GM13977 (cell line): ENCODE data around the gene EEF1A2.

Source experiments
- DNase-seq: peaks from one replicate; pipeline ENCODE4 v3.0.0; 2012; ENCODE audit warnings: low spot score
- in situ Hi-C: fragments of 300-500 bp; cut with MboI; formaldehyde crosslinking; loops from one replicate; pipeline ENCODE4 v1.12.0; 2022; ENCODE audit warnings: low sequenced_read_pairs, low pct_unique_long_range_greater_than_20kb, mixed read lengths, inconsistent platforms; ENCODE audit not compliant: unreplicated experiment
- TF ChIP-seq, protein P1 (sequence below): IDR thresholded peaks from 2 replicates; pipeline ENCODE4 v1.5.1; 2012; ENCODE audit warnings: mild to moderate bottlenecking, control low read depth; ENCODE audit not compliant: insufficient read depth; ENCODE audit errors: extremely low read depth, missing control alignments

The EEF1A2 gene

DNA sequence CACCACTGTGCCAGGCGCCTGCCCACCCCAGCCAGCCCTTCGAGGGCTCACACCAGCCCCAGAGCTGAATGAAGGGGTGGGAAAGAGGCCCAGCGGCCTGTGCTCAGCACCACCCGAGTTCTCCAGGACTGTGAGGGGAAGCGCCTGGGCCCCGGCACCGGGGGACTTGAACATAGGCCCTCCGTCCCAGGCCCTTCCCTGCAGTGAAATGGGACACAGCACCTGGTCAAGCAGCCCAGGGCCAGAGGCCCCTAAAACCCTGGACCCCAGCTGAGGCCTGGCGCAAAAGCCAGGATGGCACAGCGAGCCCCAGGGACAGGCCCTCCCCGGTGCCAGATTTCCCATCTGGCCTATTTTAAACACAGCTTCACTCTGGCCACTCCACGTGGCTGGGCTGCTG is 30.5 kb downstream of the EEF1A2 start:
- DNase-seq: no peak
- TF ChIP-seq, protein P1, sequence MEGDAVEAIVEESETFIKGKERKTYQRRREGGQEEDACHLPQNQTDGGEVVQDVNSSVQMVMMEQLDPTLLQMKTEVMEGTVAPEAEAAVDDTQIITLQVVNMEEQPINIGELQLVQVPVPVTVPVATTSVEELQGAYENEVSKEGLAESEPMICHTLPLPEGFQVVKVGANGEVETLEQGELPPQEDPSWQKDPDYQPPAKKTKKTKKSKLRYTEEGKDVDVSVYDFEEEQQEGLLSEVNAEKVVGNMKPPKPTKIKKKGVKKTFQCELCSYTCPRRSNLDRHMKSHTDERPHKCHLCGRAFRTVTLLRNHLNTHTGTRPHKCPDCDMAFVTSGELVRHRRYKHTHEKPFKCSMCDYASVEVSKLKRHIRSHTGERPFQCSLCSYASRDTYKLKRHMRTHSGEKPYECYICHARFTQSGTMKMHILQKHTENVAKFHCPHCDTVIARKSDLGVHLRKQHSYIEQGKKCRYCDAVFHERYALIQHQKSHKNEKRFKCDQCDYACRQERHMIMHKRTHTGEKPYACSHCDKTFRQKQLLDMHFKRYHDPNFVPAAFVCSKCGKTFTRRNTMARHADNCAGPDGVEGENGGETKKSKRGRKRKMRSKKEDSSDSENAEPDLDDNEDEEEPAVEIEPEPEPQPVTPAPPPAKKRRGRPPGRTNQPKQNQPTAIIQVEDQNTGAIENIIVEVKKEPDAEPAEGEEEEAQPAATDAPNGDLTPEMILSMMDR: no peak
- in situ Hi-C loops: no loop called here

DNA sequence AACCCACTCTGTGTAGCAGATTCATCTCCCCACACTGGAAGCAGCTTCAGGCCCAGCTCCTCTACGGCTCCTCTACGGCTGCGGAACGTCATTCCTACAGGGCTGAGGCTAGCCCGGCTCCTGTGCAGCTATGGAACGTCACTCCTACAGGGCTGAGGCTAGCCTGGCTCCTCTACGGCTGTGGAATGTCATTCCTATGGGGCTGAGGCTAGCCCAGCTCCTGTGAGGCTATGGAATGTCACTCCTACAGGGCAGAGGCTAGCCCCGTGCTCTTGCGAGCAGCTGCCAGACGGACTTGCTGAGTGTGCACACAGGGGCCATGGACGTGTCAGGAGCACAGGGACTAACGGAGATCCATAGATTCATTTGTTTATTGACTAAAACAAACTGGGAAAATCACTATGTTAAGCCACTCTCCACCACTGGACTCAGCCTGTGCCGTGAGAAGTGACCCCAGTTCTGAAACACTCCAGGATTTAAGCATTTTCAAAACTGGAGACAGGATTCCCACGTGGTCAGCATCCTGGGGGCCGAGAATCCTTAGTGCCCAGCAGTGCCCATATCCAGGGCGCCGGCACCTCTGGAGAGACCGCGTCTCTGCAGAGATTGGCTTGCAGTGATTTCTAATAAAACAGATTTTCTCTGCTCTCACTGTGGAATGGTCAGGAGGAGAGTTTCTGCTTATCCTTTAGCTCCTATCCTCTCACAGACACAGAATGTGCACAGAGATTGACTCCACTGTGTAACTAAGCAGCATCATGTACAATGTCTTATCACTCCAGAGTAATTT is 31.4 kb downstream of the EEF1A2 start:
- TF ChIP-seq, protein P1: no peak
- in situ Hi-C loops: no loop called here

DNA sequence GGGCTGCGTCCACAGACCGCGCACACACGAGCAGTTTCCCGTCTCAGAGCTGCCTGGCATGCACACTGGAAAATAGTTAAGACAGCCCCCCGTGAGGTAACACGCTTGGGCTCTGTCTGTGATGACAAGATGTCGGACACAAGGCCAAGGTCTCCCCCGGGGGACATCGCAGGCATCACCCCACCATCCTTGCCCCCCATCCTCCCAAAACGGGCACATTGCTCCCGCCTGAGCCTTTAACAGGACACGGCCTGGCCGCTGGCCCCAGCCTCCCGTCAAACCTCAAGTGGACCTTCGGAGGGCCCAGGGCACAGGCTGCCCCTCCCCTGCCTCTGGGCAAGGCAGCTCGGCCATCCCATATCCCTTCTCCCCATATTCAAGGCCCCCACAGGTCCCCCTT is 32.0 kb downstream of the EEF1A2 start:
- DNase-seq: no peak
- in situ Hi-C loops: no loop called here
- TF ChIP-seq, protein P1: no peak

More for the DNA sequence above, 31.4 kb downstream of the EEF1A2 start:
- no peak for DNase-seq

DNA sequence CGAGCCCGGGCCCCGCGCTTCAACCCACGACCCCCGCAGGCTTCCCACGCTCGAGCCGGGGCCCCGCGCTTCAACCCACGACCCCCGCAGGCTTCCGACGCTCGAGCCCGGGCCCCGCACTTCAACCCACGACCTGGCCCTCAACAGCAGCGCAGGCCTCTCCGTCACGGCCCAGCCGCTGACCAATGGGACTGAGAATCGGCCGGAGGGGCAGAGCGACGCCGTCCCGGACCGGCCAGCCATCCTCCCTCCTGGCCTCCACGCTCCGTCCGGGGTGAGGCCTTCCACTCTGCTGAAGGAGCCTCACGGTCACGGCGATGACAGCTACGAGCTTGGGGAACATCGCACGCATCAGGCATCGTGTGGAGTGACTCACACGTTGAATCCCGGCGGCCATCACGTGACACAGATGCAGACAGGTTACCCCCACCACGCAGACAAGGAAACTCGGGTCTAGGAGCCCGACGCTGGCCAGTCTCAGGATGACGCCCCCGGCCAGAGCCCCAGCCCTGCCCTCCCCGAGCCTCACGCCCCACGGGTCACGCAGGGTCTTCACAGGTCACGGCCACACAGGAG is 32.5 kb downstream of the EEF1A2 start:
- TF ChIP-seq, protein P1: no peak
- in situ Hi-C loops: no loop called here
- no peak for DNase-seq

DNA sequence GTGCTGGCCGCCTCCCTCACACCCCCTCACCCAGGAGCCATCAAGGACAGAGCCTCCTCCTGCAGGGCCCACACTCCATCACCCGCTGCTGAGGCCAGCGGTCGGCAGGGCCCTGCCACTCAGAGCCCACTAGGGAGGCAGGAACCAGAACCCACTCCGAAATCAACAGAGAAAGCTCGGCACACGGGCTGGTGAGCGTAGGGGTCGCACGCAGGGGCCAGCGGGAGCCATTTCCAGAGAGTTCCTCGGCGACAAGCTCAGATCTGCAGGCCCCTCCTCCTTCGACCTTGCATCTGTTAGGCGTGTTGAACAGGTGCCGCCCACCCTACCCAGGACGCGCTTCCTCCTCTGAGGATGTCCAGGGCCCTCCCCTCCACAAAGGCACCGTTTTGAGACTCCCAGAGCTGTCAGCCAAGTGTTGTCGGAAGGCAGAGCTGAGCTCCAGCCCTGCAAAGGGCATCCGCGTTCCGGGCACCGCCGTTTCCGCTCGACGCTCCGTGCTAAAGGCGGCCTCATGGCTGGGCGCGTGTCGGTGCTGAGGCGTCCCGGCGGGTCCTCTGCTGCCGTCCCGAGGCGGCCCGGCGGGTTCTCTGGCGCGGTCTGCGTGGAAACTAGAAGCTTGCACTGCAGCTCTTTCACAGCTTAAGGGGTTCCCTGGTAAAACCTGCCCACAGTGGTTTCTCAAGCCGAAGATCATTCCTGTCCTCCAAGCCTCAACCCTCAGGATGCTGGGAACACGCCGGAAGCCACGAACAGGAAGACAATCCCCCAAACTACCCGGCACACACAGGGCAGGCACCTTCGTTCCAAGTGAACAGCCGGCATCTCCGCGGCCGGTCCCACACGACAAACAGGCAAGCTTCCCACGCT is 33.3 kb downstream of the EEF1A2 start:
- TF ChIP-seq, protein P1: no peak
- no peak for DNase-seq
- in situ Hi-C loops: no loop called here

DNA sequence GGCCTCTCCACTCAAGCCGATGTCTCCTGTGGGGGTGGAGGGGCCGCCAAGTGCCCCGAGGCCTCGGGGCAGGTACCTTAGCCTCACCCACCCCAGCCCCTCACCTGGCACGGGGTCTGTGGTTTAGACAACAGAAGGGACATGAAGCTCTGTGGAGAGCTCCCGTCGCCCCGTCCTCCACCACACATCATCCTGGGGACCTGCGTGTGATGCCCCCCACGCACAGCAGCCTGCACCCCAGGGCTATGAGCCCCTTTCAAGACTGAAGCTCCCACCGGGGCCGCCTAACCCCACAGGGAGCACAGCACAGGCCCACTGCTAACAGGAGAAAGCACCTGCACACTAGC is 34.6 kb downstream of the EEF1A2 start:
- TF ChIP-seq, protein P1: no peak
- in situ Hi-C loops: no loop called here
- DNase-seq: no peak
